Activated T-cell treated with anti-CD3 and anti-CD28 coated beads, Interleukin-2, amount 50 U/mL, for 72 hours (primary cell): ENCODE measurements around the gene HIGD2A. TPM values are rescaled to one million over a fixed set of nuclear protein-coding genes. Genes with fewer than 3 reads are reported as not detected.

Source experiments
- ATAC-seq, 2 donors: fragments of 150-1000 bp; cut with Tn5 transposase; replicated peaks in 1 of 2; 2 replicates each; pipeline ENCODE4 v1.10.0; 2021; ENCODE audit warnings: moderate library complexity in 2 of 2, mild to moderate bottlenecking in 1 of 2
- DNase-seq, 2 donors: peaks; one replicate each; pipeline ENCODE4 v3.0.0; 2021 to 2022; ENCODE audit warnings: mixed read lengths in 1 of 2
- H3K27ac Mint-ChIP-seq: one replicate; pipeline ENCODE4 v1.8.0; 2022; ENCODE audit warnings: mild to moderate bottlenecking, moderate library complexity, mixed read lengths
- H3K27me3 Mint-ChIP-seq: one replicate; pipeline ENCODE4 v1.8.0; 2022; ENCODE audit warnings: low read depth, mixed read lengths
- H3K36me3 Mint-ChIP-seq, 2 donors: one replicate each; pipeline ENCODE4 v1.8.0; 2022; ENCODE audit warnings: mixed read lengths in 2 of 2, mild to moderate bottlenecking in 1 of 2; ENCODE audit not compliant: insufficient read depth in 2 of 2
- H3K4me1 Mint-ChIP-seq: one replicate; pipeline ENCODE4 v1.8.0; 2022; ENCODE audit warnings: low read depth, mixed read lengths
- H3K4me3 Mint-ChIP-seq, 2 donors: one replicate each; pipeline ENCODE4 v1.8.0; 2022; ENCODE audit warnings: mild to moderate bottlenecking in 2 of 2, mixed read lengths in 2 of 2, moderate library complexity in 2 of 2
- H3K9me3 Mint-ChIP-seq, 2 donors: one replicate each; pipeline ENCODE4 v1.8.0; 2022; ENCODE audit warnings: mixed read lengths in 2 of 2
- total RNA-seq, 2 donors: library from RNA; stranded (reverse); gene quantifications; one replicate each; pipeline ENCODE4 v1.2.3, GENCODE V29; 2022

The HIGD2A gene
- total RNA-seq, 2 donors from 2014 or later: 109 to 135 TPM

DNA sequence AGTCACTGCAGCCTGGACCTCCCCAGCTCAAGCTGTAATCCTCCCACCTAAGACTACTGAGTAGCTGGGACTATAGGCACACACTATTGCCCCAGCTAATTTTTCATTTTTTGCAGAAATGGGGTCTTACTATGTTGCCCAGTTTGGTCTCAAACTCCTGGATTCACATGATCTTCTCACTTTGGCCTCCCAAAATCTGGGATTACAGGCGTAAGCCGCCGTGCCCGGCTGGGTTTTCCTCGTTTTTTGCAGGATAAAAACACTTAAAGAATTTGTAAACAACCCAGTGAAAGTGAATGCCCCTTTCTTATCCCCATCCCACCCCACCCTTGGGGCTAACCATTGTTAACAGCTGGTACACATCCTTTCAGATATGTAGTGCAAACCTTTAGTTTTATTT is 20.0 kb downstream of the HIGD2A start:
- Mint-ChIP-seq H3K4me1 (peaks cover 15% of the 10 kb centered on the region), H3K27ac (no peak overlapping the region), H3K9me3 (no peaks in the 10 kb centered on the region), H3K36me3 (peaks cover 0 to 2% of the 10 kb centered on the region in 2 donors), H3K4me3 (no peak overlapping the region), H3K27me3 (no peaks in the 10 kb centered on the region)
- no peak for ATAC-seq
- no peak for DNase-seq

DNA sequence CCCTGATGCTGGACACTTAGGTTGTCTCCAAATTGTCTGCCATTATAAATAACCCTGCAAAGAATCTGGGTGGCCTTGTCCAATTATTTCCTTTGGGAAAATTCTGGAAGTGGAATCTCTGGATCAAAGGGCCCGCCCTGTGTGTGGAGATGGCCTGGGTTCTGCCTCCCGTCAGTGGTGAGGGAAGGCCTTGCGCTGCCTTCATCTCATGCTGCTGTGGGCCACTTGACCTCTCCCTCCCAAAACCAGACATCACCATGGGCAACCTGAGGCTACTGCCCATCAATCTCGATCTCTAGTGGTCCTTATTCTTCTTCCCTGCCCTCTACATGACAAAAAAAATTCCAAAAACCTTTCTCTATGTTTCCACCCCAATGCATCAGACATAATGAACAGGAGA is 21.2 kb downstream of the HIGD2A start:
- Mint-ChIP-seq H3K4me3 (no peak overlapping the region), H3K9me3 (no peaks in the 10 kb centered on the region), H3K27ac (no peak overlapping the region), H3K4me1 (peaks cover 25% of the 10 kb centered on the region), H3K27me3 (no peaks in the 10 kb centered on the region), H3K36me3 (peaks cover 0 to 2% of the 10 kb centered on the region in 2 donors)
- DNase-seq (no peak), ATAC-seq (no peak)

DNA sequence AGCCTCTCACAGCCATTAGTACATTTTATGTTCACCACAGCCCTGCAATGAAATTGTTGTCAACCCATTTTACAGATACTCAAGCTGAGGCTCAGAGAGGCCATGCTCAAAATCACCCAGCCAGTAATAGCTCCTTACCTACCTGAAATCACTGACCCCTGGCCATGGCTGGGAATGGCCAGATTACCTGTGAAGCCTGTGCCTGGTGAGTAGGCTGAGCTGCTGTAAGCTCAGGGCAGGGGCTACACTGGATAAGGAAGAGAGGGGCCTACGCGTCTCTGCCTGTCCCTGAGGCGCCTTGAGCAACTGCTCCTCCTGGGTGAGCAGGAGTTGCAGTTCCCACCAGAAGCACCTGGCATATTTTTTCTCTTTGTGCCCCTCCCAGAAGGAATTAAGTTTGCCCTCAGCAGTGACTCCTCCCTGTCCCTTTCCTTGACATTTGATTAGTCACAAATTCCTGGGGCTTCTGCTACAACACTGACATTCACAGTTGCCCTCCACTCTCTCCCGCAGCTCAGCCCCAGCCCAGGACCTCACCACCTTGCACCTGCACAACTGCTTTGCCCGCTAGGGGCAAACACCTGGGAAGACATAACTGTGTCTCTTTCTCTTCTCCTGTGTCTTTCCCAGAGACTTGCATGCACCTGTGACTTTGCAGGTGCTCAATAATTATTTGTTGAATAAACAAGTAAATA is 22.1 kb downstream of the HIGD2A start:
- no peaks in the 10 kb centered on the region for H3K9me3 Mint-ChIP-seq
- H3K27ac Mint-ChIP-seq: no peak overlapping the region
- ATAC-seq (no peak), DNase-seq (no peak)
- no peaks in the 10 kb centered on the region for H3K27me3 Mint-ChIP-seq
- H3K4me3 Mint-ChIP-seq: no peak overlapping the region
- peaks cover 0 to 2% of the 10 kb centered on the region in 2 donors for H3K36me3 Mint-ChIP-seq
- H3K4me1 Mint-ChIP-seq: peaks cover 34% of the 10 kb centered on the region

DNA sequence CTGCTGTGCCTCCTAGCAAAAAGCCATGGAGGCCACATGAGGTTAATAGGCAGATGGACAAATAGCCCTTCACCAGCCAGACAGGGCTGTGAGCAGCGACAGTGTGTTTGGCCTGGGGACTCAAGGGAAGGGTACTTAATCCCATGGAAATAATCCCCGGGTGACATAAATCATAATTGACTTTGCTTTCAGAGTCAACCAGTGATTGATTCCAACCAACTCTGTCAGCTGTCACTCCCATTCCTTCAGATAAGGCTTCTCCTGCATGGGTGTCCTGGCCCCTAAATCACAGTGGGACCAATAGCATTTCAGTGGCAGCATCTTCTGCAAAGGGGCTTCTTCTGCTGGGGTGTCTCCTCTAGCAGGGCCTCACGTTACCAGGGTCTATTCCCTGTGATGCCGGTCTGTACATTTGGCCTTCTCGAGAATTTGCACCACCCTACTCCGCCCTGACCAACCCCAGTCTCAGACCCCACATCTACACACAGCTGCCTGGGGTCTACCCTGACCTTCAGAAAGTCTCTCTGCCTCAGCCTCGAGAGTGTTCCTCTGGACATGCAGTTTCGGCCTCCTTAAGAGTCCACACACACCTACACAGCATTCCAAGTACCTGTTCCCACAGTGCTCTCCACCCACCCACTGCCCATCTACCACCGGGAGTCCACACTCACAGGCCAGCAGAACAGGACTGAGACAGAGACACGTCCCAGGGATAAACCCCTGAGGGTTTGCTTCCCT is 24.1 kb downstream of the HIGD2A start:
- DNase-seq (no peak), ATAC-seq (no peak)
- H3K27me3 Mint-ChIP-seq: no peaks in the 10 kb centered on the region
- H3K36me3 Mint-ChIP-seq: peaks cover 0 to 2% of the 10 kb centered on the region in 2 donors
- no peaks in the 10 kb centered on the region for H3K9me3 Mint-ChIP-seq
- H3K4me1 Mint-ChIP-seq: peaks cover 44% of the 10 kb centered on the region
- no peak overlapping the region for H3K27ac Mint-ChIP-seq
- no peak overlapping the region for H3K4me3 Mint-ChIP-seq

DNA sequence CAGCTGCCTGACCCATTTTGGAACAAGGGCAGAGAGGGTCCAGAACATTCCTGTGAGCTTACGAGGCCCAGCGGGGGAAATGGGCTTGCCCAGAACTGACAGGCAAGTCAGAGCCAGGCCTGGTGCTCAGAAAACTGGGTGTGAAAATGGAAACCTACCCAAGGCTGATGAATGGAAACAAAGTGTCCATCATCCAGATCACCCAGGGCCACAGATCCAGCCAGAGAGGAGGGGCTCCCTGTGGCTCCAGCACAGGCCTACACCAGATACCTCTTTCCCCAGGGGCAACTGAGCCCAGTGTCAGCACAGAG is 24.7 kb downstream of the HIGD2A start:
- Mint-ChIP-seq H3K27me3 (no peaks in the 10 kb centered on the region), H3K27ac (no peak overlapping the region), H3K4me3 (no peak overlapping the region), H3K4me1 (peaks cover 44% of the 10 kb centered on the region), H3K36me3 (peaks cover 0 to 2% of the 10 kb centered on the region in 2 donors), H3K9me3 (no peaks in the 10 kb centered on the region)
- no peak for ATAC-seq
- DNase-seq: no peak

DNA sequence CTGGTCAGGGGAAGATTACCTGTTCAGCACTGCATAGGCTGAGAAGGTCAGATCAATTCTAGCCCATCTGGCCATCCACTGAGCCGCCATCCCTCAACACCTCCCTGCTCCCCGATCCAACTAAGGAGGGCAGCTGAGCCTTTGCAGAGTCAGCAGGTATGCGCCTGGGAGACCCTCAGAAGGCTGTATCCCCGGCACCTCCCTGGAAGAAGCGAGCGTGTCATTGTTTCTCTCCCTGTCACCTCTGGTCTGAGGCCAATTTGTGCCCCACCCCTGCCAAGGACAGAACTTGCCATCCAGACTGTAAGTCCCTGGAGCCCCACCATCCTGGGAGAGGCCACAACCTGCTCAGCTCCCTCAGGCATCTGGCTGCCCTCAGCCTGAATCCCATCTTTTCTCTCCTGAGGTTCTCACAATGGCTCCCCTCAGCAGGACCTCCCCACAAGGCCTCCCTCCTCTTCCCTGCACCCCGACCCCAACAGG is 25.2 kb downstream of the HIGD2A start:
- Mint-ChIP-seq H3K27ac (no peak overlapping the region), H3K4me1 (peaks cover 44% of the 10 kb centered on the region), H3K4me3 (no peak overlapping the region), H3K36me3 (peaks cover 0 to 2% of the 10 kb centered on the region in 2 donors), H3K9me3 (no peaks in the 10 kb centered on the region), H3K27me3 (no peaks in the 10 kb centered on the region)
- no peak for DNase-seq
- ATAC-seq: no peak

DNA sequence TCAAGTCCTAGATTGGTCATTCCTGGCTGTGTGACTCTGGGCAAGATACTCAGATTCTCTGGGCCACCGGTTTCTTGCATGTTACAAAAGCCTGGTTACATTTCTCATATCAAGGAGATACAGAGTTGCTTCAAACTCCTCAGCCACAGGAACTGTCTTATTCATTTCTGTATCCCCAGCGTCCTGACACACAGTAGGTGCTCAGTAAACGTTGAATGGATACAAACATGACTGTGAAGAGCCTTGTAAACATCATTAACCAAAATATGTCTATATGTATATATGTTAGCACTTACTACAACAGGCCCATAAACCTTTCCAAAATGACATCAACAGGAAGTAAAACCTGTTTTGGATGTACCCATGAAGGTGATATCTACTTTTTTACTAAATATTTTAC is 26.2 kb downstream of the HIGD2A start:
- peaks cover 44% of the 10 kb centered on the region for H3K4me1 Mint-ChIP-seq
- H3K27ac Mint-ChIP-seq: peak overlapping the region; percentile 44
- peak overlapping the region; percentile 81 to 86 for H3K4me3 Mint-ChIP-seq

DNA sequence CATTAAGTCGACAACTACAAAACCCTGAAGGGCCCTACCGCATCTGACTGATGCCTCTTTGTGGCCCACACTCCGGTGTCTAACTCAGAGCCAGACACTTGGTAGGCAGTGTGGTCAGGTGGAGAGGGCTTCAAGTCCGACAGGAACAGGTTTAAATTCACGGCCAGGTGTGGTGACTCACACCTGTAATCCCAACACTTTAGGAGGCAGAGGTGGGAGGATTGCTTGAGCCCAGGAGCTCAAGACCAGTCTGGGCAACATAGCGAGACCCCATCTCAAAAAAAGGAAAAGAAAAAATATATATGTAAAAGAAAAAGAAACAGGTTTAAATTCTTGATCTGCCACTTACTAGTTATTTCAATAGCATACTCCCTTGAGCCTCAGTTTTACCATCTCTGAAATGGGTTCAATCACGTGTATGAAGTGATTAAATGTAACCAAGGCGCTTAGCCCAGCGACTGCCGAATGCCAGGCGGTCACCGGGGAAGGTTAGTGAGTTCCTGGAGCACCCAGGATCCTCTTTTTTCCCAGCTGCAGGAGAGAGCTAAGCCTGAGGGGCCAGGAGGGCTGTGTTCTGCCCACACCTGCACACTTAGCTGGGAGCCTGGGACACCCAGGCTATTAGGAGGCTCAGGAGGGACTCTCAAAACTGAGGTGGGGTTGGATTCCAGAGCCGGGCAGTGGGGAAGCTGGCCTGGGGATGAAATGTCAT is 26.8 kb downstream of the HIGD2A start:
- Mint-ChIP-seq H3K4me1 (peaks cover 44% of the 10 kb centered on the region), H3K4me3 (peak overlapping the region; percentile 81 to 86), H3K36me3 (peaks cover 0 to 2% of the 10 kb centered on the region in 2 donors)

More for the DNA sequence above, 26.2 kb downstream of the HIGD2A start:
- ATAC-seq (no peak), DNase-seq (no peak)
- H3K9me3 Mint-ChIP-seq: no peaks in the 10 kb centered on the region
- H3K27me3 Mint-ChIP-seq: no peaks in the 10 kb centered on the region
- peaks cover 0 to 2% of the 10 kb centered on the region in 2 donors for H3K36me3 Mint-ChIP-seq

DNA sequence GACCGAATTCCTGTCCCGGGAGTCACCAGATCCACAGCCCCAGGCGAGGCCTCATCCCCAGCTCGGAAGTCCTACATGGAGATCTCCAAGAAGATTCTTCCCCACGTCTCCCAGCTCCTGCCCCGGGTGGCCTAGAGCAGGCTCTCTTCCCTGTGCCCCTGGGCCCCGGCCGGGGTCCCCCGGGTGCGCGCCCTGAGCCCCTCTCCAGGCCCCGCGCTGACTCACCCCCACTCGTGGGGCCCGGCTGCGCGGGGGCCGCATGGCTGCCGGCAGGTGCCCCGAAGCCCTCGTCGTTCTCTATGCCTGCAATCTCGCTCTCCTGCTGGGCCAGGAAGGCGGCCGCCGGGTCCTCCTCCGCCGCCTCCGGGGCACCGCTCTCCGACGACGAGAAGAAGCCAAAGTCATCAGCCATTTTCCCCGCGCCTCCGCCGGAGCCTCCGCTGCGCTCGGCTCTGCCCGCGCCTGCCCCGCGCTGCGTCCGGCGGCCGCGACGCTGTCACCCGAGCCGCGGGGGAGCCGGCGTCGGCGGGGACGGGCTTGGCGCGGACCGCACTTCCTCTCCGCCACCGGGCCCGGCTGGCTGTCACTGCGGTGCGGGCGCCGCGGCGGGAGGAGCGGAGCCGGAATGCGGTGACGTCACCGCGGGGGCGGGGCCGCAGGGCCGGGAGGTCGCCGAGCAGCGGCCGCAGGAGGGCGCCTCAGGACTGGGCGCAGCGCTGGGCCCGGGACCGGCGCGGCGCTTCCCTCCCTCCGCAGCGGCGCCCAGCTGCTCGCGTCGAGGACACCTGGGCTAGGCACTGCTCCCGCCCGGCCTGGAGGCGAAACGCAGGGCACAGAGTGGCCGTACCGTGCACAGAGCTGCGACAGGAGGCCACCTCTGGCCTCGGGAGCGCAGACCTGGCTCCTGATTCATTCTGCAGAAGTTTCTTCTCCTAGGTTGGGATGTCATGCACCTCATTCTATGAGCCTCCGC is 27.7 kb downstream of the HIGD2A start, which contains the start of gene CLTB:
CLTB (minus strand) TSS at position 588 of the 973 bp plus-strand sequence; CDS start at position 412, 176 bp downstream.
- ATAC-seq (peak; percentile 98), DNase-seq (peak; percentile 85 to 86)
- Mint-ChIP-seq H3K36me3 (peaks cover 0 to 3% of the 10 kb centered on the region in 2 donors), H3K4me1 (peaks cover 42% of the 10 kb centered on the region), H3K27ac (peak within 1 kb of the TSS; percentile 56), H3K9me3 (peaks cover 0 to 2% of the 10 kb centered on the region in 2 donors), H3K4me3 (peak within 1 kb of the TSS; percentile 81 to 86), H3K27me3 (no peaks in the 10 kb centered on the region)

More for the DNA sequence above, 26.8 kb downstream of the HIGD2A start:
- no peaks in the 10 kb centered on the region for H3K27me3 Mint-ChIP-seq
- ATAC-seq: no peak
- H3K9me3 Mint-ChIP-seq: no peaks in the 10 kb centered on the region
- no peak for DNase-seq
- H3K27ac Mint-ChIP-seq: peak overlapping the region; percentile 56

DNA sequence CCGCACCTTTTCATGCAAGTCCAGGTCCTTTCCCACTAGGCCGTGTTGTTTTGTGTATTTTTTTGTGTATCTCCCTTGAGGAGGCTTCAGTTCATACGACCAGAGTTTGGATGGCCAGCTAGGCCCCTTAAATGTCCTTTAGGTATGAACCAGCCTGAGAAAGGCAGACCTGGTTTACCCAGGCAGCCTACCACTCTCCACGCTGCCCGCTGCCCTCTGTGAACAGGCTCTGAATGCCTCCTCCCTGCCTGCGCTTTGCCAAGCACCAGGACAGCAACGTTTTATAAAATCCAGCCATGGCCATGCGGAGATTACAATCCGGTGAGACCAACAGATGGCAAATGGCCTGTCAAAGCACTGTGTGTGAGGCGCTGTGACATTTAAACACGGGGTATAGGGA is 28.4 kb downstream of the HIGD2A start:
- Mint-ChIP-seq H3K36me3 (peaks cover 0 to 6% of the 10 kb centered on the region in 2 donors), H3K27me3 (no peaks in the 10 kb centered on the region), H3K9me3 (peaks cover 0 to 4% of the 10 kb centered on the region in 2 donors), H3K4me1 (peaks cover 35% of the 10 kb centered on the region), H3K4me3 (peak overlapping the region; percentile 33 to 62), H3K27ac (no peak overlapping the region)
- DNase-seq (no peak), ATAC-seq (no peak)

DNA sequence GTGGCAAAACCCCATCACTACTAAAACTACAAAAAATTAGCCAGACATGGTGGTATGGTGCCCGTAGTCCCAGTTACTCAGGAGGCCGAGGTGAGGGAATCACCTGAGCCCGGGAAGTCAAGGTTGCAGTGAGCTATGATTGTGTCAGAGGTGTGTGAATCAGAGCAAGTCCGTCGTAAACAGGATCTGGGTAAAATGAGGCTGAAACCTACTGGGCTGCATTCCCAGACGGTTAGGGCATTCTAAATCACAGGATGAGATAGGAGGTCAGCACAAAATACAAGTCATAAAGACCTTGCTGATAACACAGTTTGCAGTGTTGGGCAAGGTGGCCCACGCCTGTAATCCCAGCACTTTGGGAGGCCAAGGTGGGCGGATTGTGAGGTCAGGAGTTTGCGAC is 29.7 kb downstream of the HIGD2A start:
- Mint-ChIP-seq H3K27ac (no peak overlapping the region), H3K27me3 (no peaks in the 10 kb centered on the region), H3K9me3 (peaks cover 0 to 4% of the 10 kb centered on the region in 2 donors), H3K36me3 (peaks cover 0 to 4% of the 10 kb centered on the region in 2 donors), H3K4me3 (no peak overlapping the region), H3K4me1 (peaks cover 29% of the 10 kb centered on the region)
- no peak for ATAC-seq
- no peak for DNase-seq

DNA sequence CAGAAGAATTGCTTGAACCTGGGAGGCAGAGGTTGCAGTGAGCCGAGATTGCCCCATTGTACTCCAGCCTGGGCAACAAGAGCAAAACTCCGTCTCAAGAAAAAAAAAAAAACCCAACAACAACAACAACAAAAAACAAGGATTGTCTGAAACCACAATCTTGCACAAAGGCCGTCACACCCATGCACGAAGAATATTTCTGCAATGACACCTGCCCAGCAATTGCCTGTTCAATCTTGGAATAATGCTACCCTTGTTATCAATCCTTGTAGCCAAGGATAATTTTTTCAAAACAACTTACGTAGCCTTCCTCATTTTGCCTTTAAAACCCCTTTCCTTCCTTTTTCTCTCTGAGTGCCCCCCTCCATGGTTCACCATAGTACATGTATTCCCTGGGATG is 31.5 kb downstream of the HIGD2A start:
- H3K4me3 Mint-ChIP-seq: no peak overlapping the region
- H3K9me3 Mint-ChIP-seq: peaks cover 0 to 4% of the 10 kb centered on the region in 2 donors
- H3K36me3 Mint-ChIP-seq: peaks cover 0 to 4% of the 10 kb centered on the region in 2 donors
- ATAC-seq: no peak
- H3K27ac Mint-ChIP-seq: no peak overlapping the region
- H3K27me3 Mint-ChIP-seq: no peaks in the 10 kb centered on the region
- H3K4me1 Mint-ChIP-seq: peaks cover 16% of the 10 kb centered on the region
- no peak for DNase-seq
